HG03175 (cell line): ENCODE data around the gene GTF3C5.
"Not testable (repeated sequence)": the region's sequence is repeated elsewhere in the genome, so short reads cannot be mapped to it uniquely, and the experiment has no call there.

Experiments used
- ATAC-seq: cut with Tn5 transposase; IDR thresholded peaks from one replicate; pipeline ENCODE4 v1.9.1; 2021; ENCODE audit warnings: mild to moderate bottlenecking, moderate library complexity; ENCODE audit not compliant: unreplicated experiment

GTF3C5 gene

DNA sequence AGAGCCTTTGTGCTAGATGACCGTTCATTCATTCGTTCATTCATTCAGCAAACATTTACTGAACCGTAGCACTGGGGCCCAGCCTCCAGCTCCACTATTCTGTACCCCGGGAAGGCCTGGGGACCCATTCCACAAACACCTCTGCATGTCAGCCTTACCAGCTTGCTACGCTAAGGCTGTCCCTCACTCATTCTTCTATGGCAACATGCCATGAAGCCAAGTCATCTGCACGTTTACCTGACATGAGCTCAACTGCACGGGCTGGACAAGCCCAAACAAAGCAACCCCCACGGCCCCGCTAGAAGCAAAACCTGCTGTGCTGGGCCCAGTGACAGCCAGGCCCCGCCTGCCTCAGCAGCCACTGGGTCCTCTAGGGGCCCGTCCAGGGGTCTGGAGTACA, 37.0 kb downstream of the GTF3C5 start:
- no peak for ATAC-seq

DNA sequence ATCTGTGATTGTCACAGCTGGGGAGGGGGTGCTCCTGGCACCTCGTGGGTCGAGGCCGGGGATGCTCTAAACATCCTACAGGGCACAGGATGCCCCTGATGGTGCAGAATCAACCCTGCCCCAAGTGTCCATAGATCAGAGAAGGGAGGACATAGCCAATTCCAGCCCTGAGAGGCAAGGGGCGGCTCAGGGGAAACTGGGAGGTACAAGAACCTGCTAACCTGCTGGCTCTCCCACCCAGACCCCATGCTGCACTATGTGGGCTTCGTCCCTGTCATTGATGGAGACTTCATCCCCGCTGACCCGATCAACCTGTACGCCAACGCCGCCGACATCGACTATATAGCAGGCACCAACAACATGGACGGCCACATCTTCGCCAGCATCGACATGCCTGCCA, 37.6 kb downstream of the GTF3C5 start:
- not testable (repeated sequence) for ATAC-seq

DNA sequence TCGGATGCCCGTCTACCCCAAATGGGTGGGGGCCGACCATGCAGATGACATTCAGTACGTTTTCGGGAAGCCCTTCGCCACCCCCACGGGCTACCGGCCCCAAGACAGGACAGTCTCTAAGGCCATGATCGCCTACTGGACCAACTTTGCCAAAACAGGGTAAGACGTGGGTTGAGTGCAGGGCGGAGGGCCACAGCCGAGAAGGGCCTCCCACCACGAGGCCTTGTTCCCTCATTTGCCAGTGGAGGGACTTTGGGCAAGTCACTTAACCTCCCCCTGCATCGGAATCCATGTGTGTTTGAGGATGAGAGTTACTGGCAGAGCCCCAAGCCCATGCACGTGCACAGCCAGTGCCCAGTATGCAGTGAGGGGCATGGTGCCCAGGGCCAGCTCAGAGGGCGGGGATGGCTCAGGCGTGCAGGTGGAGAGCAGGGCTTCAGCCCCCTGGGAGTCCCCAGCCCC, 39.7 kb downstream of the GTF3C5 start:
- ATAC-seq, result not testable (repeated sequence)

DNA sequence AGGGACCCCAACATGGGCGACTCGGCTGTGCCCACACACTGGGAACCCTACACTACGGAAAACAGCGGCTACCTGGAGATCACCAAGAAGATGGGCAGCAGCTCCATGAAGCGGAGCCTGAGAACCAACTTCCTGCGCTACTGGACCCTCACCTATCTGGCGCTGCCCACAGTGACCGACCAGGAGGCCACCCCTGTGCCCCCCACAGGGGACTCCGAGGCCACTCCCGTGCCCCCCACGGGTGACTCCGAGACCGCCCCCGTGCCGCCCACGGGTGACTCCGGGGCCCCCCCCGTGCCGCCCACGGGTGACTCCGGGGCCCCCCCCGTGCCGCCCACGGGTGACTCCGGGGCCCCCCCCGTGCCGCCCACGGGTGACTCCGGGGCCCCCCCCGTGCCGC, 40.2 kb downstream of the GTF3C5 start:
- not testable (repeated sequence) for ATAC-seq

DNA sequence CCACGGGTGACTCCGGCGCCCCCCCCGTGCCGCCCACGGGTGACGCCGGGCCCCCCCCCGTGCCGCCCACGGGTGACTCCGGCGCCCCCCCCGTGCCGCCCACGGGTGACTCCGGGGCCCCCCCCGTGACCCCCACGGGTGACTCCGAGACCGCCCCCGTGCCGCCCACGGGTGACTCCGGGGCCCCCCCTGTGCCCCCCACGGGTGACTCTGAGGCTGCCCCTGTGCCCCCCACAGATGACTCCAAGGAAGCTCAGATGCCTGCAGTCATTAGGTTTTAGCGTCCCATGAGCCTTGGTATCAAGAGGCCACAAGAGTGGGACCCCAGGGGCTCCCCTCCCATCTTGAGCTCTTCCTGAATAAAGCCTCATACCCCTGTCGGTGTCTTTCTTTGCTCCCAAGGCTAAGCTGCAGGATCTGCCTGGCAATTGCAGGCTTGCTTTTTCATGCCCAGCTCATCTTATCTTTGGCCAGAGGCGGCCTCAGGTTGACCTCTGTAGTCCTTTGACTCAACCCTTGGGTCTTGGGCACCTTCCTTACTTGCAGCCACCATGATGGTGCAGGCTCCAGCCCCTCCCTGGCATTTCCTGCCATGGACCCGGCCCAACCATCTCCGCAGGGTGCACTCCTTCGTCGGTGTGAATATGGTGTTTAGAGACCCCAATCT, 40.8 kb downstream of the GTF3C5 start:
- ATAC-seq, result no peak

DNA sequence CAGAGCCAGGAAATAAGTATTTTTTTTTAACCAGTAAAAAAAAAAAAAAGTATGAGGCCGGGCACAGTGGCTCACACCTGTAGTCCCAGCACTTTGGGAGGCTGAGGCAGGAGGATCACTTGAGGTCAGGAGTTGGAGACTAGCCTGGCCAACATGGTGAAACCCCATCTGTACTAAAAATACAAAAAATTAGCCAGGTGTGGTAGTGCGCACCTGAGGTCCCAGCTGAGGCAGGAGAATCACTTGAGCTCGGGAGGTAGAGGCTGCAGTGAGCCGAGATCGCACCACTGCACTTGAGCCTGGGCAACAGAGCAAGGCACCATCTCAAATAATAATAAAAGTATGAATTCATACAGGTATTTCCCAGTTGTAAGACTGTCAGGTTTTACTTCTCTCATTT, 41.4 kb downstream of the GTF3C5 start:
- not testable (repeated sequence) for ATAC-seq

DNA sequence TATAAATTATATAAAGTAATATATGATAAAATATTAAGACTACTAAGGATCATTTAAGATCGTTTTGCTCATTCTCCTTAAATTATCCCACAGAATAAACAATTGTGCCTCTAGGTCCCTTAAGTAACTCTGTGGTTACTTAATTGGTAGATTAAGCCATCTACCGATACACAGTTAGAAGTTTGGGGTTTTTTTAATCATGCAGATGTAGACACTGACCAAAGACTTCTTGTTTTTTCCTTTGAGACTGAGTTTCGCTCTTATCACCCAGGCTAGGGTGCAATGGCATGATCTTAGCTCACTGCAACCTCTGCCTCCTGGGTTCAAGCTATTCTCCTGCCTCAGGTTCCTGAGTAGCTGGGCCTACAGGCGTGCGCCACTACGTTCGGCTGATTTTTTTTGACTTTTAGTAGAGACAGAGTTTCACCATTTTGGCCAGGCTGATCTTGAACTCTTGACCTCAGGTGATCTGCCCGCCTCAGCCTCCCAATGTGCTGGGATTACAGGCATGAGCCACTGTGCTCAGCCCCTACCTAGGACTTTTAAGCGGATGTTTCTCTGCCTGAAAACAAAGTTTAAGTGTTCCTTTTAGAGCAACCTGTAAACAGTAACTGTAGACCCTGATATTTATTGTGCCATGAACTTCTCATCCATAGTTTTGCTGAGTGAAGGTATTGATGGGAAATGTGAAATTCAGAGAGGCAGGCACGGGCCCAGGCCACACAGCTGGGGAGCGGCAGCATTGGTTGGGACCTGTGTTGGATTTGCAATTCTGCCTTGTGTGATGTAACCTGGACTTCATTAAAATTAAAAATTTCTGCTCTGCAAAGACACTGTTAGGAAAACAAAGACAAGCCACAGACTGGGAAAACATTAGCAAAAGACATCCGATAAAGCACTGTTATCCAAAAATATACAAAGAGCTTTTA, 42.6 kb downstream of the GTF3C5 start:
- no peak for ATAC-seq

DNA sequence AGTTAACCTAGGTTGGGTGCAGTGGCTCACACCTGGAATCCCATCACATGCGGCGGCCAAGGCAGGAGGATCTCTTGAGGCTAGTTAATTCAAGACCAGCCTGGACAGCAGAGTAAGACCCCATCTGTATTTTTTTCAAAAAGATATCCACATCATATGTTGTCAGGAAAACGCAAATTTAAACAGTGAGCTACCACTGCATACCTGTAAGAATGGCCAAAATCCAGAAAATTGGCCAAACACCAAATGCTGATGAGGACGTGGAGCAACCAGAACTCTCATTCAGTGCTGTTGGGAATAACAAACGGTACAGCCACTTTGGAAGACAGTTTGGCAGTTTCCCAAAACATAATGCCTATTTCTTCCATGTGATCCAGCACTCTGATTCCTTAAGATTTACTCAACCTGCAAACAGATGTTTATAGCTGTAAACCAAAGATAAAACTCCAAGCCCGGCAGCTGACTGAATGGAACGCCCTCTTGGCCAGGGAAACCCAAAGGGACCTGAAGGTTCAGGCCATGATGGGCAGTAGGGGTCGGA, 43.4 kb downstream of the GTF3C5 start:
- ATAC-seq, result no peak

DNA sequence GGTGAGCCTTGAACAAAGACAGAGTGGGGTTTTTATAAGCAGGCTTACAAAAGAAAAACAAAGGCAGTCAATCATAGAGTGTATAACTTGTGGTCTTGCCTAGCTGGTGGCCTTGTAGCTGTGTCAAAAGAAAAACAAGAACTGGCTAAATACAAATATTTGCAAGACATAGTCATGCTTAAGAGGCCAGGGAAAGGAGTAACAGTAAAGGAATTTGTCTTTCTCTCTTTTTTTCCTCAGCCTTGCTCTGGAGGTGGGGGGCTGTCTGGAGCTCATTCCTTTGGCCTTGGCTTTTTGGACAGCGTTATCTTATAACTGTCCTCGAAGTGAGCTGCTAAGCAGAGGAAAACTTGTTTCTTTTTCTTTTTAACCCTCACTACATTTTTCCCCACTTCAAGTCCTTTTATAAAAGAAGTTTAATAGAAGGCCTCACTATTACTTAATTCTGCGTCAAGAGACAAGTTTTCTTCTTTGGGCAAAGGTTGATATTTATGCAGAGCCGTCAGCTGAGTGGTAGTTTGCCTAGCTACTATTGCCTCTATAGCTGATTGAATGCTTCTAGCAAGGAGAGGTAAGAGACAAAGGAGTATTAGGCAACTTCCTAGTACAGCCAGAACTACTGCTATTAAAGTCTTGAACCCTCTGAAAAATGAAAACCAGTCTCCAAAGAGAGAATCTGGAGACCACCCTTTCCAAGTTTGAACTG, 45.3 kb downstream of the GTF3C5 start:
- no peak for ATAC-seq

DNA sequence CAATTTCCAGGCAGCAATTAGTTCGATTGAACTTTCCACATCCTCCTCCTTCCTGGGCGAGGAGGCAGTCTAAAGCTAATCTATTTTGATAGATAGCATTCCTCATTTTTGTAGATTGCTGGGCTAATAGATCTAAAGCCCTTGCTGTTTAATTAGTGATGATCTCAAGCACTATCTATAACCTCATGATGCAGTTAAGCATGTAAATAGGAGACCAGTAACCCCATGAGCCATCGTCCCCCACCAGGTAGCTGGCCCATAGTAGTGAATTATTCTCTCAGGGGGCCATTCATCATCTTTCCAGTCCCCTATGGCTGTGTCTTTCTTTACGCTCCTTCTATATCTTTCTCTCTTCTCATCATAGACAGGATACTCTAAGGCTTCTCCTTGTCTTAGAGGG, 45.9 kb downstream of the GTF3C5 start:
- no peak for ATAC-seq

DNA sequence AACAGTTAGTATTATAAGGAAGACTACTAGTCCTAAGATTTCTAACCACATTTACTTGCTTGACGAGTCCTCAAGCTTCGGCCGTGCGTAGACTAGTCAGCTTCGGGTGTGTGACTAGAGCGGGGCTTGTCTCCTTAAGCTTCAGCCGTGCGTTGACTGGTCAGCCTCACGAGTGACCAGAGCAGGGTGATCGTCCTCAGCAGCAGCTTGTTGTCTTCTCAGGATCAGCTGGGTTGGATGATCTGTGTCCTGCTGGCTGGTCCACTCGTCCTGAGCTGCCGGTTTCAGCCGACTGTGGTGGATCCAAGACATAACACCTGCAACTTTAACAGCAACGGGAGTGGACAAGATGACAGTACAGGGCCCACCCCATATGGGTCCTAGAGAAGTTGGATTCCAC, 47.7 kb downstream of the GTF3C5 start:
- no peak for ATAC-seq

DNA sequence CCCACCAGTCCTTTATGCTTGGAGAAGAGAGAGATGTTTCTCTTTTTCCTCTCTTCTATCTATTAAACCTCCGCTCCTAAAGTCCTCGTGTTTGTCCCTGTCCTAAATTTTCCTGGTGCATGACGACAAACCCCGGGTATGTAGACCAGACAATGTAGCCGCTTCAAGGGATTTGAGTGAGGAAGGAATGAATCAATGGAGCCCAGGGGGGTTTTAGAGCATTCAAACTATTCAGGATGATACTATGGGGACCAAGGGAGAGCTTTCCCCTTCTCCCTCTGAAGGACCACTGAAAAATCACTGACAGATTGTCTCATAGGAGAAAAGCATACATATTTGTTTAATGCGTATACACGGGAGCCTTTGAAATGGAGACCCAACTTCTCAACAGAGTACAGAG, 49.4 kb downstream of the GTF3C5 start:
- no peak for ATAC-seq

DNA sequence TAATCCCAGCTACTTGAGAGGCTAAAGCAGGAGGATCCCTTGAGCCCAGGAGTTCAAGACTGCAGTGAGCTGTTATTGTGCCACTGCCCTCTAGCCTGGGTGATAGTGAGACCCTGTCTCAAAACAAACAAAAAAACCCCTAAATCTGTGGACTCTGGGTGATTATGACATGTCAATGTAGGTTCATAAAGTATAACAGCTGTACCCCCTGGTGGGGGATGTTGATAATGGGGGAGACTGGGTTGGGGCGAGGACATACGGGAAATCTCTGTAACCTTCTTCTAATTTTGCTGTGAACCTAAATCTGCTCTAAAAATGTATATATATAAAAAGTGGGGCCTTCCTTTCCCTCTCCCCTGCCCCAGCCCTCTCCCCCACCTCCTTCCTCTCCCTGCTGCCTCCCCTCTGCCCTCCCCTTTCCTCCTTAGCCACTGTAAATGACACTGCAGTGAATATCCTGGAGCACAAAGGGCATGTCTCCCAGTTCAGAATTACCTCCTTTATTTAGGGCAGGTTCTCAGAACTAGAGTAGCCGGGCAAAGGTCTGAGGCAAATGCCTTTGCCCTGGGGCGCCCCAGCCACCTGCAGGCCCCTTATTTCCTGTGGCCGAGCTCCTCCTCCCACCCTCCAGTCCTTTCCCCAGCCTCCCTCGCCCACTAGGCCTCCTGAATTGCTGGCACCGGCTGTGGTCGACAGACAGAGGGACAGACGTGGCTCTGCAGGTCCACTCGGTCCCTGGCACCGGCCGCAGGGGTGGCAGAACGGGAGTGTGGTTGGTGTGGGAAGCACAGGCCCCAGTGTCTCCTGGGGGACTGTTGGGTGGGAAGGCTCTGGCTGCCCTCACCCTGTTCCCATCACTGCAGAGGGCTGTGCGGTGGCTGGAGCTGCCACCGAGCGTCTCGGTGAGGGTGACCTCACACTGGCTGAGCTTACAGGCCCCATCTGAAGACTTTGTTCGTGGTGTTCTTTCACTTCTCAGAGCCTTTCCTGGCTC, 50.3 kb downstream of the GTF3C5 start:
- not testable (repeated sequence) for ATAC-seq

DNA sequence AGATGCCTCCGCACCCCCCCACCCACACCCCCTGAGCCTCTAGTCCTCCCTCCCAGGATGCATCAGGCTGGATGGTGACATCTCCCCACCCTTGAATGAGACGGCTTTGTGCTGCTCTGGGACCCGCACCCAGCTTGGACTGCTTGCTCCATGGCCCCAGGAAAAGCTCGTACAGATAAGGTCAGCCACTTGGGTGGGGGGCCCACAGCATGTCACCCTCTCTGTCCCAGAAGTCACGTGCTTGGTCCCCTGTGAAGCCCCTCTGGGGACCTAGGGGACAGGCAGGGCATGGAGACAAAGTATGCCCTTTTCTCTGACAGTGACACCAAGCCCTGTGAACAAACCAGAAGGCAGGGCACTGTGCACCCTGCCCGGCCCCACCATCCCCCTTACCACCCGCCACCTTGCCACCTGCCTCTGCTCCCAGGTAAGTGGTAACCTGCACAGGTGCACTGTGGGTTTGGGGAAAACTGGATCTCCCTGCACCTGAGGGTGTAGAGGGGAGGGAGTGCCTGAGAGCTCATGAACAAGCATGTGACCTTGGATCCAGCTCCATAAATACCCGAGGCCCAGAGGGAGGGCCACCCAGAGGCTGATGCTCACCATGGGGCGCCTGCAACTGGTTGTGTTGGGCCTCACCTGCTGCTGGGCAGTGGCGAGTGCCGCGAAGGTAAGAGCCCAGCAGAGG, 51.3 kb downstream of the GTF3C5 start:
- not testable (repeated sequence) for ATAC-seq

DNA sequence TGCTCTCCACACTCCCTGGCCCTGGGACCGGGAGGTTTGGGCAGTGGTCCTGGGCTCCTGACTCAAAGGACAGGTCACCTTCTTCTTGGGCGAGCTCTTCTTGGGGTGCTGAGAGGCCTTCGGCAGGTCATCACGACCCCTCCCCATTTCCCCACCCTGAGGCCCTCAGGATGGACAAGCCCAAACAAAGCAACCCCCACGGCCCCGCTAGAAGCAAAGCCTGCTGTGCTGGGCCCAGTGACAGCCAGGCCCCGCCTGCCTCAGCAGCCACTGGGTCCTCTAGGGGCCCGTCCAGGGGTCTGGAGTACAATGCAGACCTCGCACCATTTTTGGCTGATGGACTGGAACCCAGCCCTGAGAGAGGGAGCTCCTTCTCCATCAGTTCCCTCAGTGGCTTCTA, 52.9 kb downstream of the GTF3C5 start:
- not testable (repeated sequence) for ATAC-seq

DNA sequence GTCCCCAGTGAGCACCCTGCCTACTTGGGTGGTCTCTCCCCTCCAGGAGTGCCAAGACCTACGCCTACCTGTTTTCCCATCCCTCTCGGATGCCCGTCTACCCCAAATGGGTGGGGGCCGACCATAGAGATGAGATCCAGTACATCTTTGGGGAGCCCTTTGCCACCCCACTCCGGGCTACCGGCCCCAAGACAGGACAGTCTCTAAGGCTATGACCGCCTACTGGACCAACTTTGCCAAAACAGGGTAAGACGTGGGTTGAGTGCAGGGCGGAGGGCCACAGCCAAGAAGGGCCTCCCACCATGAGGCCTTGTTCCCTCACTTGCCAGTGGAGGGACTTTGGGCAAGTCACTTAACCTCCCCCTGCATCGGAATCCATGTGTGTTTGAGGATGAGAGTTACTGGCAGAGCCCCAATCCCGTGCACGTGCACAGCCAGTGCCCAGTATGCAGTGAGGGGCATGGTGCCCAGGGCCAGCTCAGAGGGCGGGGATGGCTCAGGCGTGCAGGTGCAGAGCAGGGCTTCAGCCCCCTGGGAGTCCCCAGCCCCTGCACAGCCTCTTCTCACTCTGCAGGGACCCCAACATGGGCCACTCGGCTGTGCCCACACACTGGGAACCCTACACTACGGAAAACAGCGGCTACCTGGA, 55.5 kb downstream of the GTF3C5 start:
- not testable (repeated sequence) for ATAC-seq

DNA sequence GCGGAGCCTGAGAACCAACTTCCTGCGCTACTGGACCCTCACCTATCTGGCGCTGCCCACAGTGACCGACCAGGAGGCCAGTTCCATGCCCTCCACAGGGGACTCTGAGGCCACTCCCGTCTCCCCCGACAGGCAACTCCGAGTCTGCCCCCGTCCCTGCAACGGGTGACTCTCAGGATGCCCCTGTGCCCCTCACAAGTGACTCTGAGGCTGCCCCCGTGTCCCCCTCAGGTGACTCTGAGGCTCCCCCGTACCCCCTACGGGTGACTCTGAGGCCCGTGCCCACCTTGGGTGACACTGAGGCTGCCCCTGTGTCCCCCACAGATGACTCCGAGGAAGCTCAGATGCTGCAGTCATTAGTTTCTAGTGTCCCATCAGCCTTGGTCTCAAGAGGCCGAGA, 56.1 kb downstream of the GTF3C5 start:
- ATAC-seq, result no peak

DNA sequence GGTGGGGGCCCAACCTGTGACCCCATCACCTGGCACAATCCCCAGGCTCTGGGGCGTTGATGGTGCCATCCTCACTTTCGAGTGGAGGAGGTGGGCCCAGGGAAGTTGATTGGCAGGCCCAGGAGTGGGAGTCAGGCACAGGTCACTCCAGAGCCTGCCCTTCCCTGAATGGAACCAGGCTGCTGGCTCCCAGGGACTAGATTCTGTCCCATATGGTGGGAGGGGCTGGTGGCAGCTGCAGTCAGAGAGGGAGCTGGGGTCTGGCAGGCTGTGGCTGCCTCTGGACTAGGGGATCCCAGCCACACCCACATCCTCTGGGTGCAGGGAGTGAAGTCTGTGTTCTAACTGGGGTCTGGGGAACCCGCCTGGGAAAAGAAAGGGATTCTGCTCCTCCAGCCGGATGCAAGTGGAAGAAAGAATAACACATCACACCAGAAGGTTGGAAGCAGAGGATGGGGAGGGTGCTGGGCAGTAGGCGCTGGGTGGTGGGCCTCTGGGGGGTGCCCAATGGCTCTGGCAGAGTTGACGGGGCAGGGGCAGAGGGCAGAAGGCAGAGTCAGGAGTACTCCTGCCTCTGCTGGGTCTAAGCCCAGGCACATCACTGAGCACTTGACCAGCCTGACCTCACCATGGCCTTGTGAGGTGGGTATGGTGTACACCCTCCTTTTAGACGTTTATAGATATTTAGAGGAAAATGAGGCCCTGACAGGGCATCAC, 56.8 kb downstream of the GTF3C5 start:
- no peak for ATAC-seq
